ENCODE measurements around the gene ERCC8.
"Not testable (repeated sequence)": the region's sequence is repeated elsewhere in the genome, so short reads cannot be mapped to it uniquely, and the experiment has no call there.

The ERCC8 gene, protein sequence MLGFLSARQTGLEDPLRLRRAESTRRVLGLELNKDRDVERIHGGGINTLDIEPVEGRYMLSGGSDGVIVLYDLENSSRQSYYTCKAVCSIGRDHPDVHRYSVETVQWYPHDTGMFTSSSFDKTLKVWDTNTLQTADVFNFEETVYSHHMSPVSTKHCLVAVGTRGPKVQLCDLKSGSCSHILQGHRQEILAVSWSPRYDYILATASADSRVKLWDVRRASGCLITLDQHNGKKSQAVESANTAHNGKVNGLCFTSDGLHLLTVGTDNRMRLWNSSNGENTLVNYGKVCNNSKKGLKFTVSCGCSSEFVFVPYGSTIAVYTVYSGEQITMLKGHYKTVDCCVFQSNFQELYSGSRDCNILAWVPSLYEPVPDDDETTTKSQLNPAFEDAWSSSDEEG

DNA sequence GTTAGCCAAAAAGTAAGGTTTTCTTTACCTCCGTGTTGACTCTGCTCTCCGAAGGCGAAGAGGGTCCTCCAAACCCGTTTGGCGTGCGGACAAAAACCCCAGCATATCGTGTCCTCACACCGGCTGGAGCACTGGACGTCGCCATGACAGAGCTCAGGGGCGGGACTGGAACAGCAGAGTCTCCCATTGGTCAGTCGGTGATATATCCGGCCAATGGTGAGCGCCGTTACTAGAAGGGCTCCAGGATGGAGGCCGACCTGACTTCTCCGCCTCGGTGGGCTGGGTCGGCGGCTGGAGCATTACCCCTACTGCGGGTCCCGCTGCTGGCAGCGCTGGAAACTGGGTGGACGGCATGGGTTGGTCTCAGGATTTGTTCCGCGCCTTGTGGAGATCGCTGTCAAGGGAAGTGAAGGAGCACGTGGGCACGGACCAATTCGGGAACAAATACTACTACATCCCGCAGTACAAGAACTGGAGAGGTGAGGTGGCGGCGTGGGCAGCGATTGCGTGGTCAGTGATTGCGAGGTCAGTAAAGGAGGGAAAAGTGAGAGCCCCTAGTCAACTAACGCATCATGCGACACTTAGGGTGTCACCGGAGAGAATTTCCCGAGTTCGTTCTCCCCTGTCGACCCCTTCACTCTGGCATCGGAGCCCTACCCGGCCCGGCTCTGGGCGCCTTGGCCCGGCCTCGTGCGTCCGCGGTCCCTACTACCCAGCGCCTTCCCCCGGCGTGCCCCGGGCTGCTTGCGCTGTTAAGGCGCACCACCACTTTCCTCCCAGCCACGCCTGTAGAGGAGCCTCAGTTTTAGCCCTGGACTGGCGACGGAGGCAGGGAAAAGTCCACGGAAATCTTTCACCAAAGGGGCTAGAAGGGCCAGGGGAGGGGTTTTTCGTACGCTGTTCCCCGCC lies at the start of gene ERCC8, which contains the start of gene NDUFAF2:
Gene ERCC8, minus strand, starts transcription at position 167 of the 909 bp plus-strand sequence. Its CDS starts 62 bp downstream, at position 105.
Gene NDUFAF2, plus strand, starts transcription at position 302 of the 909 bp plus-strand sequence. Its CDS starts 51 bp downstream, at position 353.
- peak; percentile 93 for DNase-seq (ENCODE audit: low spot score)

DNA sequence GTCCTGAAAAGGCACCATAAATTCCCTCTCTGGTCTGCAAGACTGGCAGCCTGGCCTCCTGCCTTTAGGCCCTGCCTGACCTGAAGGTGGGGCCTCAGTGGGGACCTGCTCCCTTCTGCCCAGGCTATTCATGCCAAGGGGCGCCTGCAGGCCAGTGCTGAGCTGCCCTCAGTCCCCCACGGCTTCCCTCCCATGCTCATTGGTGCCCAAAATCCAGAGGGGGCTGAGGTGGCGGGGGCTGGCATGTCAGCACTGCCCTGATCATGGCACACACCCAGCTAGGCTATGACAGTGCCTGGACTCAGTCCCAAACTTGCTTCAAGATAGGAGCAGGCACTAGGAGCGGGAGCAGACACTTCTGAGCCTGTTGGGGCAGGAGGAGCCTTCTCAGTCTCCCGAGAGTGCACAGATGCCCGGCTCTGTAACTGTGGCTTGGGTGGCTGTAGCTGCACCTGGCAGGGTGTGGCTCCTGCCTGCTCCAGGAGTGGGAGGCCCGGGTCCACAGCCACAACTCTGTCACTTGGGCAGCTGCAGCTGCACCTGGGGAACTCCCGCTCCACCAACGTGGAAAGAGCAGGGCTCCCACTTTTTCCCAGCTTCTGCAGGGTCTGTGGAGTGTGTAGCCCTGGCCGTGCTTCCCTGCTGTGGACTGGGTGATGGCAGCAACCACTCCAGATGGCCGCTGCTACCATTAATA lies 49.2 kb upstream of the ERCC8 start:
- DNase-seq (ENCODE audit: low spot score), result no peak

DNA sequence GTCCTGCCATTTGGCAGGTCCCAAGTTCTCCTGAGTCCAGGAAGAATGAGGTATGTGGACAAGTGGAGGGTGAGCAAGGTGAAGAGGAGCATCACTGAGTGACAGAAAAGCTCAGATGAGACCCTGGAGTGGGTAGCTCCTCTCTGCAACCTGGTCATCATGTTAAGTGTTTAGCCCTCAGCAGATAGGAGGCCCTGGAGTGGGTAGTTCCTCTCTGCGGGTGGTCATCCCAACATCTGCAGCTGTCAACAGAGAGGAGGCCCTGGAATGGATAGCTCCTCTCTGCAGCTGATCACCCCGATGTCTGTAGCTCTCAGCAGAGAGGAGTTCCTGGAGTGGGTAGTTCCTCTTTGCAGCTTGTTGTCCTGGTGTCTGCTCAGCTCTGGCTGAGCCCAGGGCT lies 48.6 kb upstream of the ERCC8 start:
- no peak for DNase-seq (ENCODE audit: low spot score)

DNA sequence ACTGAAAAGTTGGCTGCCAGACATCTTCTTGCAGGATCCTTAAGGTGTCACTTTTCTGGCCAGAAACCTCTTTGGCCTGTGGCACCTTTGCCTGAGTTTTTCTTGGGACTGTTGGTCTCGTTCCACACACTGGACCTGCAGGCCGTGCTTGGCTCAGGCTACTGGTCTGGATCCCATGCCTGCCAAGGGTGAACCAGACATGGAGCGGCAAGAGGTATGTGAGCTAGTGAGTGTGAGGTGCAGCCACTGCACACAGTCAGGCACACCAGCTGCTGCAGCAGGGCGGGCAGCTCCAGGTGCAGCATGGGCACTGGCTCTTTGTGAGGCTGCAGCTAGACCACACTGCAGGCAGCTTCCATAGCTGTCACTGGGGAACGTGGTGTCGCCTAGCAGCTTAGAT lies 48.0 kb upstream of the ERCC8 start:
- DNase-seq (ENCODE audit: low spot score), result no peak

DNA sequence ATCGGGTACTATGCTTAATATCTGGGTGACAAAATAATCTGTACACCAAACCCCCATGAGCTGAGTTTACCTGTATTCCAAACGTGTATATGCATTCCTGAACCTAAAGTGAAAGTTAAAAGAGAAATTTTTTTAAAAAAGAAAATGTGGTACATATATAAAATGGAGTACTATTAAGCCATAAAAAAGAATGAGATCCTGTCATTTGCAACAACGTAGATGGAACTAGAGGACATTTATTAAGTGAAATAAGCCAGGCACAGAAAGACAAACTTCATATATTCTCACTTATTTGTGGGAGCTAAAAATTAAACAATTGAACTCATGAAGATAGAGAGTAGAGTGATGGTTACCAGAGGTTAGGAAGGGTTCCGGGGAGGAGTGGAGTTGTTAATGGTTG lies 44.9 kb upstream of the ERCC8 start:
- no peak for DNase-seq (ENCODE audit: low spot score)

DNA sequence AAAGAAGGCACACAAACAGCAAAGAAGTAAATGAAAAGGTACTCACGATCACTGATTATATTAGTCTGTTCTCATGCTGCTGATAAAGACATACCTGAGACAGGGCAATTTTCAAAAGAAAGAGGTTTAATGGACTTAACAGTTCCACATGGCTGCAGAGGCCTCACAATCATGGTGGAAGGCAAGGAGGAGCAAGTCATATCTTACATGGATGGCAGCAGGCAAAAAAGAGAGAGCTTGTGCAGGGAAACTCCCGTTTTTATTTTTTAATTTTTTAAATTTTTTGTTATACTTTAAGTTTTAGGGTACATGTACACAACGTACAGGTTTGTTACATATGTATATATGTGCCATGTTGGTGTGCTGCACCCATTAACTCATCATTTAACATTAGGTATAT lies 37.3 kb upstream of the ERCC8 start:
- not testable (repeated sequence) for DNase-seq (ENCODE audit: low spot score)

DNA sequence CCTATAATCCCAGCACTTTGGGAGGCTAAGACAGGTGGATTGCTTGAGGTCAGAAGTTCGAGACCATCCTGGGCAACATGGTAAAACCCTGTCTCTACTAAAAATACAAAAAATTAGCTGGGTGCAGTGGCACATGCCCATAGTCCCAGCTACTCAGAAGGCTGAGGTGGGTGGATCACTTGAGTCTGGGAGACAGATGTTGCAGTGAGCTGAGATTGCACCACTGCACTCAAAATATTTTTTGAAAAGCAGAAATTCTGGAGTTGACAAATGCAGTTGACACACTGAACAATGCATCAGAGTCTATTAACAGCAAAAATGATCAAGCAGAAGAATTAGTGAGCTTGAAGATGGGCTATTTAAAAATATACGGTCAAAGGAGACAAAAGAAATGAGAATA lies 35.6 kb upstream of the ERCC8 start:
- no peak for DNase-seq (ENCODE audit: low spot score)

DNA sequence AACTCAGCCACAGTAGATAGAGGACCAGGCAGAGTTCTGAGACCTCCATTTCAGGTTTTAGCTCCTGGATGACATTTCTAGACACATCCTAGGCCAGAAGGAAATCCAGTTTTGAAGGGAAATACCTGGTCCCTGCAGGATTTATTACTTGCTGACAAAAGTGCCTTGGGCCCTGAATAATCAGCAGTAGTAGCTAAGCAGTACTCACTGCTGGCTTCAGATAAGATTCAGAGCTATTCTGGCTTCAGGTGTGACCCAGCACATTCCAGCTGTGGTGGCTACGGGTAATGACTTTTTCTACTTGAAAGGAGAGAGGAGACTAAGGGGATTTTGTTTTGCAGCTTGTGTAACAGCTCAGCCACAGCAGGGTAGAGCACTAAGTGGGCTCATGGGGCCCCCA lies 34.1 kb upstream of the ERCC8 start:
- DNase-seq (ENCODE audit: low spot score), result no peak

DNA sequence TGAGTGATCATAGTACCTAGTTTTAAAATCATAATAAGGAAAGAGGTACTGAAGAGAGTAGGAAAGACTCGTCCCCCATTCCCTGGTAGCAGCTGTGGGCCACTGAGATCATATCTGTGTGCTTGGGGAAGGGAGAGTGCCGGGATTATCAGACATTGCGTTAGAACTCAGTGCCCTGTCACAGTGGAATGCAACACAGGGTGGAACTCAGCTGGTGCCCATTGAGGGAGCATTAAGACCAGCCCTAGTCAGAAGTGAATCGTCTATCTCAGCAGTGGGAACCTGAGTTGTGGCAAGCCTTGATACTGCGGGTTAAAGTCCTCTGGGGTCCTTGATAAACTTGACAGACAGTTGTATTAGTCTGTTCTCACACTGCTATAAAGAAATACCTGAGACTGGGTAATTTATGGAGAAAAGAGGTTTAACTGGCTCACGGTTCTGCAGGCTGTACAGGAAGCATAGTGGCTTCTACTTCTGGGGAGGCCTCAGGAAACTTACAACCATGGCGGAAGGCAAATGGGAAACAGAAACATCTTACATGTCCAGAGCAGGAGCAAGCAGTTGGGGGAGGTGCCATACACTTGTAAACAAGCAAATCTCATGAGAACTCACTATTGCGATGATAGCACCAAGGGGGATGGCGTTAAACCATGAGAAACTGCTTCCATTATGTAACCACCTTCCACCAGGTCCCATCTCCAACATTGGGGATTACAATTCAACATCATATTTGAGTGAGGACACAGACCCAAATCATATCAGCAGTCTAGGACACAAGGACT lies 33.3 kb upstream of the ERCC8 start:
- no peak for DNase-seq (ENCODE audit: low spot score)

DNA sequence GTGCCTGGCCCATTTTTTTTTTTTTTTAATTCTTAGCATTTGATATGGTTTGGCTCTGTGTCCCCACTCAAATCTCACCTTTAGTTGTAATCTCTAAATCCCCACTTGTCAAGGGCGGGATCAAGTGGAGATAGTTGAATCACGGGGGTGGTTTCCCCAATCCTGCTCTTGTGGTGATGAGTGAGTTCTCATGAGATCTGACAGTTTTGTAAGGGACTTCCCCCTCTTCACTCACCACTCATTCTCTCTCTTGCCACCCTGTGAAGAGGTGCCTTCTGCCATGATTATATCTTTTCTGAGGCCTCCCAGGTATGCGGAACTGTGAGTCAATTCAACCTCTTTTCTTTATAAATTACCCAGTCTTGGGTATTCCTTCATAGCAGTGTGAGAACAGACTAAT lies 27.4 kb upstream of the ERCC8 start:
- DNase-seq (ENCODE audit: low spot score), result no peak

DNA sequence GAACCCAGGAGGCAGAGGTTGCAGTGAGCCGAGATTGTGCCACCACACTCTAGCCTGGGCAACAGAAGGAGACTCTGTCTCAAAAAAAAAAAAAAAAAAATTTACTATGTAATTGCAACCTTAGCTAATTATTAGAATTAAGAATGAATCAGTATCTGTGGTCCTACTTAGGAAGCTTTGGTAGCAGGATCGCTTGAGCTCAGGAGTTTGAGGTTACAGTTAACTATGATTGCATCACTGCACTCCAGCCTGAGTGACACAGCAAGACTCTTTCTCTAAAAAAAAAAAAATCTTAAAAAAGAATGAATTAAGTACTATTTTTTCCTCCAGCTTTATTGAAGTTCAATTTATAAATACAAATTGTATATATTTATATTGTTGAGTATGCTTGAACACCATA lies 16.8 kb upstream of the ERCC8 start:
- DNase-seq (ENCODE audit: low spot score), result no peak

DNA sequence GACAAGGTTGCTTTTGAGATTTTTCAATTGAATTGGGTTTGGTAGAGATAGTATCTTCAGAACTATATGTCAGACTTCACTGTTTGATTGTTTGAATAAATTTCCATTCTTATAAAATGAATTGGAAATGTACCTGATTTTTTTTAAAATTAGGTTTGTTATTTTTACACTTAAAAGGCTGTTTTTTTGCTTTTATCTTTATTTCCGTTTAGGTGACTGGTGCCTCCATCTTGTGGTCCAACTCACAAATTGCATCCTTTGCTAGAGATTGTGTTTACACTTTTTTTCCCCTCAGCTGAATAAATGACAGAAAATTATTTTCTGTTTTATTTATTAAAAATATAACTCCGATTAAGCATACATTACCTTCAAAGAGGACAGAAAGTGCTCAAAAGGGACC lies 15.7 kb upstream of the ERCC8 start:
- DNase-seq (ENCODE audit: low spot score), result no peak

DNA sequence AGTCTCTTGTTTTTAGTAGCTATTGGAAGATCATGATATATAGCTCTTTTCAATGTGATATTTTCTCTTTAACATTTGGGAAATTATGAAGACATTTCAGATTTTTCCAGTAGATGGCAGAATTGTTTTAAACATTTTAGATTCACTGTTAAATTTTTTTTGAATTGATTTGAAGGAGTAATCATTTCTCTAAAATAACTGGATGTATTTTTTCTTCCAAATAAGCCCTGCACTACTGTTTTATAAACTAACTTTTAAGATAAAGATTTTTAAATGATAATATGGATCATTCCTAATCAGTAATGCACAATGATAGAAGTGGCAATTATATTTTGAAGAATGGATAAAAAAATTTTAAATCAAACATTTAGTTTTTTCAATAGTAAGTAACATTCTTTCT lies 14.3 kb upstream of the ERCC8 start:
- no peak for DNase-seq (ENCODE audit: low spot score)

DNA sequence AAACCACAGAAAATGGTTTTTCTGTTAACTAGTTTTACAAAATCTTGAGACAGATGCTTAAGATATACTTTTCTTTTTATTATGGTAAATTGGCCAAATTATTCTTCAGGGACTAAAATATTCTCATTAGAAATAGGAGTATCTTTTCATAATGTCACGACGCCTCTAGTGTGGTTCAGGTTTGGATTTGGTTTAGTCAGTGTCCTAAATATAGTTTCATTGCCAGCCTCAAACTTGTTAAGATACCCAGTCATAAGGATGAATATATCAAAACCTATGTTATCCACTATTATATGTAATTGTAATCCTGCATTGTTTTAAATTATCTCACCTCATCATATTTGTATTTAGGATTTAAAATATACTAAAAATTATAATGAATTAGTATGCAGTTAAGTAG lies 13.8 kb upstream of the ERCC8 start:
- no peak for DNase-seq (ENCODE audit: low spot score)

DNA sequence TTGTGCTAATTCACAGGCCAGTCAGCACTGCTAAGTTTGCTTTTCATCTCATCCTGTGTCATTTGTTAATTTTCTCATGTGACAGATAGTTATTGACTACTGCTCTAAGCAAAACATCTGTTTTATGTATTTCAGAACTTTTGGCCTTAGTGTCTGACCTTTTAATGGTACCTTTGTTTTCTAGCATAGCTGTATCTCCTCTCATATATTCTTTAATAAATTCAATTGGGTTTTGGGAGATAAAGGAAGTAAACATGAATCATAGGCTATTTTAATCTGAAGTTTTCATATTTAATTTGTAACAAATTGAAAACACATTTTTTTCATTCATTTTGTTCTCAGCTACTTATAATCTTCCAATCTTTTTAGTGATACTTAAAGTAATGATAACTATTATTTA lies 13.2 kb upstream of the ERCC8 start:
- no peak for DNase-seq (ENCODE audit: low spot score)

DNA sequence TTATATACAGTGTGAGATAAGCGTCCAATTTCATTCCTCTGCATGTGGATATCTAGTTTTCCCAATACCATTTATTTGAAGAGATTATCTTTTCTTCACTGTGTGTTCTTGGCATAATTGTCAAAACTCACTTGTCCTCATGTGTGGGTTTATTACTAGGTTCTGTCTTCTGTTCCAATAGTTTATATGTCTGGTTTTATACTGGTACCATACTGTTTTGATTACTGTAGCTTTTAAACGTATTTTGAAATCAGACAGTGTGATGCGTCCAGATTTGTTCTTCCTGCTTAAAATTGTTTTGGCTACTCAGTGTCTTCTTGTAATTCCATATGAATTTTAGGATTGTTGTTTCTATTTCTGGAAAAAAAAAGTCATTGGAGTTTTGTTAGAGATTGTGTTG lies 10.4 kb upstream of the ERCC8 start:
- no peak for DNase-seq (ENCODE audit: low spot score)

DNA sequence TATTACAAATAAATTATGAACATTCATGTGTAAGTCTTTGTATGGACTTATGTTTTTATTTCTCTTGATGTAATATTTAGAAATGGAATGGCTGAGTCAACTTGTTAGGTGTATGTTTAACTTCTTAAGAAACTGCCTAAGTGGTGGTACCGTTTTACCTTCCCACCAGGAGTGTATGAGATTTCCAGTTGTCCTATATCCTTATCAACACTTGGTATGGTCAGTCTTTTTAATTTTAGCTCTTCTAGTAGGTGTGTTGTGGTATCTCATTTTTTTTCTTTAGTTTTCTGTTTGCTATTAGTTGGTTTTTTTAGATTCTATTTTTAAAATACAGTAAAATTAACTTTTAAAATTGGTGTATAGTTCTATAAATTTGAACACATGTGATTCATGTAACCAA lies 3.9 kb upstream of the ERCC8 start:
- no peak for DNase-seq (ENCODE audit: low spot score)

DNA sequence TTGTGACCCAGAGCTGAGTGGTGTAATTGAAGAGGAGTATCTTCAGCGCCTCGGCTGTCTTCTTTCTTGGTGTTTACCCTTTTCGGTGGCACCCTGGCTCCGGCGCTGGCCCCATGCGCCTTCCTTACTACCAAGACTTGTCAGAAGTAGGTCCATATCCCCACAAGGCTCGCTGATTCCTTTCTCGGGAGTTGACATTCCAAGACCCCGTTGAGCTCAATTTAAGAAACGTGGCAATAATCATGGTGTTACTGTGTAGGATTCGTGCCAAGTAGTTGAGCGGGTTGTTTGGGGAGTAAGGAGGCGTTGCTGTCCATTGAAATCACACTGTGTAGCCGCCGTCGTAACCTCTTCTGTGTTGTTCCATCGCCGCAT lies 930 bp upstream of the ERCC8 start:
- no peak for DNase-seq (ENCODE audit: low spot score)

DNA sequence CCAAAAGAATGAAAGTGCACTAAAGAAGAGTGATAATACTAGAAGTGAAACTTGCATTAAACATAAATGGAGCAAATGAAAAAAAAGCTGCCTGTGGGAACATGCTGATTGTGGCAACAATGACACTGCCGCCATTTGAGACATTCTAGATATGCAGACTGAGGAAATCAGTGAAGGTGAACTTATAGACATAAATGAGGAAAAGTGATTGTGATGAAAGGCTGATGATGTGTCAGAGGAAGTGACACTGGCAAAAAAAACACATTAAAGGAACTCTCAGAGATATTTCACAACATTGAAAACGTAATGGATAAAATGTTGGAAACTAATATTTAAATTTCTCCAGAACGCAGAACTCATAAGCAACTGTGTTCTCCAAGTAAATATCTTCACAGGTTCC lies 1.2 kb downstream of the ERCC8 start:
- DNase-seq (ENCODE audit: low spot score), result no peak

DNA sequence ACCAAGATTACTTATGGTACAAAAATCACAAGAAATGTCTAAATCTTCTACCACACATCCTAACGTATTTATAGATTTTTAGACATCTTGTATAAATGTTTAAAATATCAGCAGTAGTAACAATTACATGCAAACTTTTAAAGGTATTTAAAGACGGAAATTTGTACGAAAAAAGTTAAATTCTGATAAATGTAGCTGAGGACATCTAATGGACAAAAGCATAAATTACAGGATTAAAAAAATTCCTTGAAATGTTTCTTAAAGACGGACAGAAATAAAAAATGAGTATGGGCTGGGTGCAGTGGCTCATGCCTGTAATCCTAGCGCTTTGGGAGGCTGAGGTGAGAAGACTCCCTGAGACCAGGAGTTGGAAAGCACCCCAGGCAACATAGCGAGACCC lies 15.8 kb downstream of the ERCC8 start:
- no peak for DNase-seq (ENCODE audit: low spot score)

DNA sequence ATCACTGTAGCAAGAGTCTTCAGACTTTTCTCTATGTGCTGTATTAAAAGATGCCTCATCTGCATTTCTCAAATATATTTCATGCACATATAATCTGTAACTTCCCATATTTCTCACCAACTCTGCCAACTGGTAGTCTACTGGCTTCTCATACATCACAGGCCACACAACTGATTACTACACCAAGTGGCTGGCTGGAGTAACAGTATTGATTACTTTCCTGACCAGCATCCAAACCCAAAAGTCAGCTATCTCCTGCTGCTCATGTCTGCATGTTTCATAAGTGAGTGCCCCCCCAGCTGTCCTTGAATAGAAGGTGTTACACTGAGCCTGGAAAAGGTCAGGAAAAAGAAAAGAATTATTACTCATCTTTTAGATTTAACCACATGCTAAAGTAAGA lies 17.4 kb downstream of the ERCC8 start:
- no peak for DNase-seq (ENCODE audit: low spot score)

DNA sequence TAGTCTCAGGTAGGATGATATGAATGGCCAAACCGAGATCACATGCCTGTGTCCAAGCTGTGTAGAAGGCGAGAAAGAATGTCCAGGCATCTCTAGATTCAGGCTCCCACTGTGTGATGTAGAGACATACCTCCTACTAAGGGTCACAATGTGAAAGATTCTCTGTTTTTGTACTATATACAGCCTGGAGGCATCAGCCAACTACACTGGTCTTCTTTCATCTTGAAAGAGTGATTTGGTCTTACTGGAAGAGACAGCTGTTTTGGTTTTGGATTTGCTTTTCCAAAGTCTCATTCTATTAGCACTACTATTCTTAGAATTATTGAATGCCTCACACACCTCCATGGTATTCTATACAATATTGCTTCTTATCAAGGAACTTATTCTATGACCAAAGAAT lies 26.4 kb downstream of the ERCC8 start:
- DNase-seq (ENCODE audit: low spot score), result no peak
